ENCODE measurements around the gene RDH5. TPM values are rescaled to one million over a fixed set of nuclear protein-coding genes. Genes with fewer than 3 reads are reported as not detected.

The RDH5 gene
- total RNA-seq, 1 experiment from 2014 or later: 6.7 TPM

DNA sequence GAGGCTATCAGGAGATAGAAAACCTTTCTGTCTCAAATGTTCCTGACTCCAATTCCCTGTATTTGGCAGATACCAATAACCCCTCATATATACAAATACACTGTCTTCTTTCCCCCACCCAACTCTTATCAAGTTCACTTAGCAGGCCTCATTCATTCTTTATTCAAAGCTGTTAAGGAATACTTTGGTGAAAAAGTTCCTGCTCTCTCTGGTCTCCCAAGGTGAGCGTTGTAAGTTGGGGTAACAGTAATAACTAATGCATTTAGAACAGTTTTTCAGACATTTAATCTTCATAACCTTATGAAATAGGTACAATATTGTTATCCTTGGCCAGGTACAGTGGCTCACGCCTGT, 18.8 kb downstream of the RDH5 start:
- H3K27me3 ChIP-seq (replicated peaks; ENCODE audit: insufficient read depth, low read depth, low read length, poor library complexity): no peaks in the 10 kb centered on the region
- peaks cover 15% of the 10 kb centered on the region for H3K4me1 ChIP-seq (ENCODE audit: insufficient read depth, low read length, poor library complexity, severe bottlenecking)
- BruUV-seq (replicated peaks): no TSS peak
- CTCF ChIA-PET: interaction anchor here (0.6 to 2.5 kb wide), 12 partner anchors 9 to 986 kb away, joined by 3 to 17 read pairs (median 4); partner anchors contain the start of genes ITGA7, NACA and SMARCC2
- no peak for TF ChIP-seq EZH2 (IDR thresholded peaks at IDR 0.05; ENCODE audit: borderline replicate concordance, low read depth, low read length, poor library complexity, severe bottlenecking)
- intact Hi-C loops (cut with micrococcal nuclease; ENCODE audit: unreplicated experiment): loop anchor here (2.0 to 5.0 kb wide), 5 partner anchors 58 to 302 kb away; partner anchors contain the start of genes ORMDL2, PYM1, RPS26 and SARNP
- H3K4me3 ChIP-seq (ENCODE audit: low read depth, low read length, poor library complexity, severe bottlenecking): peak overlapping the region; percentile 59
- no peaks in the 10 kb centered on the region for H3K36me3 ChIP-seq (ENCODE audit: insufficient read depth, low read length, poor library complexity, severe bottlenecking)
- POLR2A ChIA-PET (ENCODE audit: low non-redundant PET): no interaction called here
- no peak for DNase-seq (ENCODE audit: low spot score)
- no peak overlapping the region for H3K27ac ChIP-seq (ENCODE audit: low read depth, low read length, poor library complexity, severe bottlenecking)
- H3K9me3 ChIP-seq (ENCODE audit: low read depth, low read length, poor library complexity, severe bottlenecking): no peaks in the 10 kb centered on the region

DNA sequence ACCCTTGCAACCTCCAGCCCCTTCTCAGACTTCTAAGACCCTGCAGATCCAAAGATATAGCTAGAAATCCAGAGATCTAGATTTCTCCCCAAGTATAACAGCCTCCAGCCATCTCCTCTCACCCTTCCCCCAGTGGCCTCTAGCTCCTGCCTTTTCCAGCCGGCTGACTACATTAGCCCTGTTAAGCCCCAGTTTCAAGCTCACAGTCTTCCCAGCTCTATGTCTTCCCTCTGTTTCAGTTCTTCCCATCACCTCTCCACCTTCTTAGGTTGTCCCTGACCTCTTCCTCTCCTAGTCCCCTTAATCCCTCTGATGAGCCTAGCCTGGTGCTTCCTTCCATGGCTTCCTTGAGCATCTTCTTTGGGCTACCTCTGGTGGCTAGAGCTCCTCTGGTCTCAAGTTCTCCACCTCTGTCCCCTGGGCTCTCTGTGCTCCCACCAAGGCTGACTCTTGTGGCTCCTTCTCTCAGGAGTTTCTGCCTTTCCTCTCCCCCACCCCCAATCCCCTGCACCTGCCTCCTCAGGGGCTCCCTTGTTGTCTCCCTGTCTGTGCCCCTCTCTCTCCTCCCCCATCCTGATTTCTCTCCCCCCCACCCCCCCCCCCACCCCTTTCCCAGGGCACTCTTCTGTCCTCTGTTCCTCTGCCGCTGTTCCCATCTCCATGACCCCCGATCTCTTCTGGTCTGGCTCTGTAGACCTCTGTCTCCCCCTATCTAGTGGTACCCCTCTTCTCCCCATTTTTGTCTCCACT, 21.9 kb downstream of the RDH5 start:
- Histone ChIP-seq H3K4me3 (ENCODE audit: low read depth, low read length, poor library complexity, severe bottlenecking) (peak overlapping the region; percentile 34), H3K4me1 (ENCODE audit: insufficient read depth, low read length, poor library complexity, severe bottlenecking) (peaks cover 20% of the 10 kb centered on the region), H3K36me3 (ENCODE audit: insufficient read depth, low read length, poor library complexity, severe bottlenecking) (peaks cover 6% of the 10 kb centered on the region), H3K9me3 (ENCODE audit: low read depth, low read length, poor library complexity, severe bottlenecking) (no peaks in the 10 kb centered on the region), H3K27ac (ENCODE audit: low read depth, low read length, poor library complexity, severe bottlenecking) (peak overlapping the region; percentile 77), H3K27me3 (replicated peaks; ENCODE audit: insufficient read depth, low read depth, low read length, poor library complexity) (no peaks in the 10 kb centered on the region)
- POLR2A ChIA-PET (ENCODE audit: low non-redundant PET): no interaction called here
- TF ChIP-seq, protein P1, sequence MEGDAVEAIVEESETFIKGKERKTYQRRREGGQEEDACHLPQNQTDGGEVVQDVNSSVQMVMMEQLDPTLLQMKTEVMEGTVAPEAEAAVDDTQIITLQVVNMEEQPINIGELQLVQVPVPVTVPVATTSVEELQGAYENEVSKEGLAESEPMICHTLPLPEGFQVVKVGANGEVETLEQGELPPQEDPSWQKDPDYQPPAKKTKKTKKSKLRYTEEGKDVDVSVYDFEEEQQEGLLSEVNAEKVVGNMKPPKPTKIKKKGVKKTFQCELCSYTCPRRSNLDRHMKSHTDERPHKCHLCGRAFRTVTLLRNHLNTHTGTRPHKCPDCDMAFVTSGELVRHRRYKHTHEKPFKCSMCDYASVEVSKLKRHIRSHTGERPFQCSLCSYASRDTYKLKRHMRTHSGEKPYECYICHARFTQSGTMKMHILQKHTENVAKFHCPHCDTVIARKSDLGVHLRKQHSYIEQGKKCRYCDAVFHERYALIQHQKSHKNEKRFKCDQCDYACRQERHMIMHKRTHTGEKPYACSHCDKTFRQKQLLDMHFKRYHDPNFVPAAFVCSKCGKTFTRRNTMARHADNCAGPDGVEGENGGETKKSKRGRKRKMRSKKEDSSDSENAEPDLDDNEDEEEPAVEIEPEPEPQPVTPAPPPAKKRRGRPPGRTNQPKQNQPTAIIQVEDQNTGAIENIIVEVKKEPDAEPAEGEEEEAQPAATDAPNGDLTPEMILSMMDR (conservative IDR thresholded peaks at IDR 0.05; ENCODE audit: low read depth, low read length): no peak
- no peak for TF ChIP-seq EZH2 (IDR thresholded peaks at IDR 0.05; ENCODE audit: borderline replicate concordance, low read depth, low read length, poor library complexity, severe bottlenecking)
- CTCF ChIA-PET: interaction anchor here (0.7 to 0.9 kb wide), 2 partner anchors 24 to 214 kb away, joined by 3 to 4 read pairs; no protein-coding TSS in a partner anchor
- no peak for DNase-seq (ENCODE audit: low spot score)
- no TSS peak for BruUV-seq (replicated peaks)
- intact Hi-C loops (cut with micrococcal nuclease; ENCODE audit: unreplicated experiment): no loop called here

DNA sequence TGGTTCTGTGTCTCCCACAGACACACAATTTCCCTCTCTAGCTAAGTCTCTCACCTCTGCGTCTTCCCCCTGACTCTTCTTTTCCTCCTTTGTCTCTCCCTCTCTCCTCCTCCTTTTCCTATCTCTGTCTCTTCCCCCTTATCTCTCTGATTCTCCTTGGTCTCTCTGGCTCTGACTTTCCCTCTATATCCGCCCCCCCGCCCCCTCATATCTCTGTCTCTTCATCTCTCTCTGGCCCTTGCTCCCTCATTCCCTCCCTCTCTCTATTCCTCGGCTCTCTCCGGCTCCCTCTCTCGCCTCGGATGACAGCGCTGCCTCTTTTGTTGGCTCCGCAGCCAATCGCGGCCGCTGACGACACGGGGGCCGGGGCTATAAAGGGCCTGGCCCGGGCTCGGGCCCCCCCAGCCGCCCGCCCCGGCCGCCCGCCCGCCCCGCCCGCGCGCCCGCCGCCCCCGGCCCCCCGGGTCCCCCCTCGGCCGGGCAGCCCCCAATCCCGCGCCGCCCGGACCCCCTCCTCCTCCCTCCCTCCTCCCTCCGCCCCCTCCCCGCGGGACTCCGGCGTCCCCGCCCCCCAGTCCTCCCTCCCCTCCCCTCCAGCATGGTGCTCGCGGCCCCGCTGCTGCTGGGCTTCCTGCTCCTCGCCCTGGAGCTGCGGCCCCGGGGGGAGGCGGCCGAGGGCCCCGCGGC, 22.7 kb downstream of the RDH5 start, which contains the start of gene GDF11:
TSS of gene GDF11 (plus strand) at position 404 of the 687 bp plus-strand sequence. CDS start at position 599, 195 bp downstream.
- intact Hi-C loops (cut with micrococcal nuclease; ENCODE audit: unreplicated experiment): no loop called here

More for the DNA sequence above, 22.7 kb downstream of the RDH5 start, which contains the start of gene GDF11:
- no peaks in the 10 kb centered on the region for H3K9me3 ChIP-seq (ENCODE audit: low read depth, low read length, poor library complexity, severe bottlenecking)
- H3K27ac ChIP-seq (ENCODE audit: low read depth, low read length, poor library complexity, severe bottlenecking): peak within 1 kb of the TSS; percentile 80
- TF ChIP-seq, protein P1 (conservative IDR thresholded peaks at IDR 0.05; ENCODE audit: low read depth, low read length): no peak
- no peak for TF ChIP-seq EZH2 (IDR thresholded peaks at IDR 0.05; ENCODE audit: borderline replicate concordance, low read depth, low read length, poor library complexity, severe bottlenecking)
- H3K4me3 ChIP-seq (ENCODE audit: low read depth, low read length, poor library complexity, severe bottlenecking): peak within 1 kb of the TSS; percentile 70
- BruUV-seq (replicated peaks): no TSS peak
- POLR2A ChIA-PET (ENCODE audit: low non-redundant PET): interaction anchor here (0.7 kb wide), 1 partner anchor 12 kb away, joined by 3 read pairs; no protein-coding TSS in a partner anchor
- CTCF ChIA-PET: no interaction called here
- DNase-seq (ENCODE audit: low spot score): peak; percentile 92
- H3K27me3 ChIP-seq (replicated peaks; ENCODE audit: insufficient read depth, low read depth, low read length, poor library complexity): no peaks in the 10 kb centered on the region
- peaks cover 6% of the 10 kb centered on the region for H3K36me3 ChIP-seq (ENCODE audit: insufficient read depth, low read length, poor library complexity, severe bottlenecking)
- H3K4me1 ChIP-seq (ENCODE audit: insufficient read depth, low read length, poor library complexity, severe bottlenecking): peaks cover 12% of the 10 kb centered on the region

All from A673 (cell line).